Measurements from ENCODE around the gene COPS8. TPM values are rescaled to one million over a fixed set of nuclear protein-coding genes. Genes with fewer than 3 reads are reported as not detected.

Gene COPS8
- total and polyA plus RNA-seq, 2 experiments from 2014 or later: 120 to 130 TPM

GRCh38 chr2:237148624-237149023 lies 62.9 kb downstream of the COPS8 start (continued):
- TF ChIP-seq, protein P1, sequence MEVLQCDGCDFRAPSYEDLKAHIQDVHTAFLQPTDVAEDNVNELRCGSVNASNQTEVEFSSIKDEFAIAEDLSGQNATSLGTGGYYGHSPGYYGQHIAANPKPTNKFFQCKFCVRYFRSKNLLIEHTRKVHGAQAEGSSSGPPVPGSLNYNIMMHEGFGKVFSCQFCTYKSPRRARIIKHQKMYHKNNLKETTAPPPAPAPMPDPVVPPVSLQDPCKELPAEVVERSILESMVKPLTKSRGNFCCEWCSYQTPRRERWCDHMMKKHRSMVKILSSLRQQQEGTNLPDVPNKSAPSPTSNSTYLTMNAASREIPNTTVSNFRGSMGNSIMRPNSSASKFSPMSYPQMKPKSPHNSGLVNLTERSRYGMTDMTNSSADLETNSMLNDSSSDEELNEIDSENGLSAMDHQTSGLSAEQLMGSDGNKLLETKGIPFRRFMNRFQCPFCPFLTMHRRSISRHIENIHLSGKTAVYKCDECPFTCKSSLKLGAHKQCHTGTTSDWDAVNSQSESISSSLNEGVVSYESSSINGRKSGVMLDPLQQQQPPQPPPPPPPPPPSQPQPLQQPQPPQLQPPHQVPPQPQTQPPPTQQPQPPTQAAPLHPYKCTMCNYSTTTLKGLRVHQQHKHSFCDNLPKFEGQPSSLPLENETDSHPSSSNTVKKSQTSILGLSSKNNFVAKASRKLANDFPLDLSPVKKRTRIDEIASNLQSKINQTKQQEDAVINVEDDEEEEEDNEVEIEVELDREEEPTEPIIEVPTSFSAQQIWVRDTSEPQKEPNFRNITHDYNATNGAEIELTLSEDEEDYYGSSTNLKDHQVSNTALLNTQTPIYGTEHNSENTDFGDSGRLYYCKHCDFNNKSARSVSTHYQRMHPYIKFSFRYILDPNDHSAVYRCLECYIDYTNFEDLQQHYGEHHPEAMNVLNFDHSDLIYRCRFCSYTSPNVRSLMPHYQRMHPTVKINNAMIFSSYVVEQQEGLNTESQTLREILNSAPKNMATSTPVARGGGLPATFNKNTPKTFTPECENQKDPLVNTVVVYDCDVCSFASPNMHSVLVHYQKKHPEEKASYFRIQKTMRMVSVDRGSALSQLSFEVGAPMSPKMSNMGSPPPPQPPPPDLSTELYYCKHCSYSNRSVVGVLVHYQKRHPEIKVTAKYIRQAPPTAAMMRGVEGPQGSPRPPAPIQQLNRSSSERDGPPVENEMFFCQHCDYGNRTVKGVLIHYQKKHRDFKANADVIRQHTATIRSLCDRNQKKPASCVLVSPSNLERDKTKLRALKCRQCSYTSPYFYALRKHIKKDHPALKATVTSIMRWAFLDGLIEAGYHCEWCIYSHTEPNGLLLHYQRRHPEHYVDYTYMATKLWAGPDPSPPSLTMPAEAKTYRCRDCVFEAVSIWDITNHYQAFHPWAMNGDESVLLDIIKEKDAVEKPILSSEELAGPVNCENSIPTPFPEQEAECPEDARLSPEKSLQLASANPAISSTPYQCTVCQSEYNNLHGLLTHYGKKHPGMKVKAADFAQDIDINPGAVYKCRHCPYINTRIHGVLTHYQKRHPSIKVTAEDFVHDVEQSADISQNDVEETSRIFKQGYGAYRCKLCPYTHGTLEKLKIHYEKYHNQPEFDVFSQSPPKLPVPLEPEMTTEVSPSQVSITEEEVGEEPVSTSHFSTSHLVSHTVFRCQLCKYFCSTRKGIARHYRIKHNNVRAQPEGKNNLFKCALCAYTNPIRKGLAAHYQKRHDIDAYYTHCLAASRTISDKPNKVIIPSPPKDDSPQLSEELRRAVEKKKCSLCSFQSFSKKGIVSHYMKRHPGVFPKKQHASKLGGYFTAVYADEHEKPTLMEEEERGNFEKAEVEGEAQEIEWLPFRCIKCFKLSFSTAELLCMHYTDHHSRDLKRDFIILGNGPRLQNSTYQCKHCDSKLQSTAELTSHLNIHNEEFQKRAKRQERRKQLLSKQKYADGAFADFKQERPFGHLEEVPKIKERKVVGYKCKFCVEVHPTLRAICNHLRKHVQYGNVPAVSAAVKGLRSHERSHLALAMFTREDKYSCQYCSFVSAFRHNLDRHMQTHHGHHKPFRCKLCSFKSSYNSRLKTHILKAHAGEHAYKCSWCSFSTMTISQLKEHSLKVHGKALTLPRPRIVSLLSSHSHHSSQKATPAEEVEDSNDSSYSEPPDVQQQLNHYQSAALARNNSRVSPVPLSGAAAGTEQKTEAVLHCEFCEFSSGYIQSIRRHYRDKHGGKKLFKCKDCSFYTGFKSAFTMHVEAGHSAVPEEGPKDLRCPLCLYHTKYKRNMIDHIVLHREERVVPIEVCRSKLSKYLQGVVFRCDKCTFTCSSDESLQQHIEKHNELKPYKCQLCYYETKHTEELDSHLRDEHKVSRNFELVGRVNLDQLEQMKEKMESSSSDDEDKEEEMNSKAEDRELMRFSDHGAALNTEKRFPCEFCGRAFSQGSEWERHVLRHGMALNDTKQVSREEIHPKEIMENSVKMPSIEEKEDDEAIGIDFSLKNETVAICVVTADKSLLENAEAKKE (CRISPR knock-in tag; IDR thresholded peaks at IDR 0.05): no peak
- TF ChIP-seq POLR2AphosphoS5 (IDR thresholded peaks at IDR 0.05; ENCODE audit: low read depth): no peak
- no peak for TF ChIP-seq STAT1 (IDR thresholded peaks at IDR 0.05; ENCODE audit: unreplicated experiment)
- no peak for TF ChIP-seq ETS1 (IDR thresholded peaks at IDR 0.05)

- Mint-ChIP-seq H3K4me3 (no peak overlapping the region), H3K9me3 (peaks cover 25% of the 10 kb centered on the region), H3K27me3 (ENCODE audit: insufficient read depth, low read depth, poor library complexity) (peaks cover 3% of the 10 kb centered on the region), H3K36me3 (ENCODE audit: low read depth) (peaks cover 16% of the 10 kb centered on the region), H3K4me1 (no peaks in the 10 kb centered on the region; the same call in 2 of the 3 replicates), H3K27ac (no peak overlapping the region)
- Histone ChIP-seq H4K20me1 (replicated peaks; ENCODE audit: insufficient read depth) (no peaks in the 10 kb centered on the region), H3K27ac (ENCODE audit: low read depth) (no peak overlapping the region), H3K4me1 (ENCODE audit: insufficient read depth) (no peaks in the 10 kb centered on the region), H3K27me3 (ENCODE audit: insufficient read depth) (no peaks in the 10 kb centered on the region), H3K4me3 (no peak overlapping the region), H3K79me2 (replicated peaks; ENCODE audit: insufficient read depth) (no peaks in the 10 kb centered on the region), H2AFZ (no peak overlapping the region), H3F3A (replicated peaks; ENCODE audit: low read depth) (no peaks in the 10 kb centered on the region), H3K36me3 (ENCODE audit: insufficient read depth) (0 out of 2 replicates have a peak, but pooled peaks cover 3% of the 10 kb centered on the region), H3K9me2 (ENCODE audit: insufficient read depth) (no peaks in the 10 kb centered on the region), H3K4me2 (no peak overlapping the region)
- DNase-seq (ENCODE audit: low spot score) (no peak), ATAC-seq (no peak)
- TF ChIP-seq, protein P1 (CRISPR knock-in tag; IDR thresholded peaks at IDR 0.05): no peak
- TF ChIP-seq STAT1 (IDR thresholded peaks at IDR 0.05; ENCODE audit: unreplicated experiment) (no peak), ZNF114 (CRISPR knock-in tag; IDR thresholded peaks at IDR 0.05) (no peak)
Observed at GRCh38 chr2:237149425-237149824, 63.7 kb downstream of the COPS8 start.

Measured in GM23338 (cell line).